Neural crest cell (in vitro differentiated cells): Measurements from ENCODE around the gene MYO5B. TPM values are rescaled to one million over a fixed set of nuclear protein-coding genes. Genes with fewer than 3 reads are reported as not detected.
A peak's percentile ranks its signal among the peaks of the same experiment; 100 is the strongest.

Source experiments
- DNase-seq: peaks from one replicate; pipeline ENCODE4 v3.0.0; 2021; ENCODE audit warnings: low read depth, mixed read lengths, low spot score
- H3K27ac Mint-ChIP-seq: one replicate; pipeline ENCODE4 v1.8.0; 2021; ENCODE audit warnings: mild to moderate bottlenecking, mixed read lengths; ENCODE audit not compliant: unreplicated experiment
- H3K27me3 Mint-ChIP-seq: 2 replicates; pipeline ENCODE4 v1.8.0; 2021; ENCODE audit warnings: low read depth, mild to moderate bottlenecking, mixed read lengths
- H3K36me3 Mint-ChIP-seq: 2 replicates; pipeline ENCODE4 v1.8.0; 2021; ENCODE audit warnings: low read depth, mild to moderate bottlenecking, mixed read lengths
- H3K4me1 Mint-ChIP-seq: 2 replicates; pipeline ENCODE4 v1.8.0; 2021; ENCODE audit warnings: mixed read lengths
- H3K4me3 Mint-ChIP-seq: one replicate; pipeline ENCODE4 v1.8.0; 2021; ENCODE audit warnings: mild to moderate bottlenecking, mixed read lengths
- H3K9me3 Mint-ChIP-seq: 2 replicates; pipeline ENCODE4 v1.8.0; 2021; ENCODE audit warnings: mixed read lengths
- total RNA-seq: library from RNA; stranded (reverse); gene quantifications from 2 replicates; pipeline ENCODE4 v1.2.1, GENCODE V29; 2021
- TF ChIP-seq, protein P1 (sequence below): fragments of 200-600 bp; sonication (generic); conservative IDR thresholded peaks from 2 replicates; pipeline ENCODE4 v1.5.0; 2021; ENCODE audit warnings: antibody characterized with exemption, mild to moderate bottlenecking

MYO5B gene
- total RNA-seq, 1 donor from 2014 or later: 0.40 TPM

DNA sequence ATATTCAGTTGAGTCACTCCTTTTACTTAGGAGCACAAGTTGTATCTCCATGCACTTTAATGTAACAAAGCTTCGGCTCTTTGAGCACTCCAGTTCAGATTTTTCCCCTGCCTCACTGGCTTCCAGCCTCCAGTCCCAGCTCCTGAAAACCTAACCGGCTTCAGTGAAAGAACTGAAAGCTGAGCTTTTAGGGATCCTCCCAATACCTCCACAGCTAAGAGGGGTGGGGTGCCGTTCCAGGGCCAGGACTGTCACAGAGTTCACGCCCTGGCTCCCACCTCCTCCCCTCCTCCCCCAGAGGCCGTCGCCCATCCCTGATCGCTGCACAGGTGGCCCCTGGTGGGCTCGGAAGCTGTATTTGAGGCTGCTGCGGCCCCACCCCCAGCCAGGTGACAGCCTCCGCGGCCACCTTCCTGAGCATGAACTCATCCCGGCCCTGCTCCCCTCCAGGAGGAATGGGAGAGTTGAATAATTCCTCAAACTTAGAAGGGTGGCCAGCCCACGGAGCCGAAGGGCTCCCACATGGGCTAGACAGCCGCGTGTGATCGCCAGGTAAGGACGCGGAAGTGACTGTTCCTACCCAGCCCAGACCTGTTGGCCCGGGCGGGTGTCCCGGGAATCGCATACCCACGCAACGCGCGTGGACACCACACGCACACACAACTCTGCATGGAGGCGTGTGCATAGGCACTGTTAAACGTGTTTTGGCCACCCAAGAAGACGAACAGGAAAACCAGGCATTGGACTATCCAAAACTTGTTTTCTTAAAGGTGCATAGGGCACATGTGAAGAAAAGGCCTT is 1.8 kb downstream of the MYO5B start:
- DNase-seq: no peak
- TF ChIP-seq, protein P1, sequence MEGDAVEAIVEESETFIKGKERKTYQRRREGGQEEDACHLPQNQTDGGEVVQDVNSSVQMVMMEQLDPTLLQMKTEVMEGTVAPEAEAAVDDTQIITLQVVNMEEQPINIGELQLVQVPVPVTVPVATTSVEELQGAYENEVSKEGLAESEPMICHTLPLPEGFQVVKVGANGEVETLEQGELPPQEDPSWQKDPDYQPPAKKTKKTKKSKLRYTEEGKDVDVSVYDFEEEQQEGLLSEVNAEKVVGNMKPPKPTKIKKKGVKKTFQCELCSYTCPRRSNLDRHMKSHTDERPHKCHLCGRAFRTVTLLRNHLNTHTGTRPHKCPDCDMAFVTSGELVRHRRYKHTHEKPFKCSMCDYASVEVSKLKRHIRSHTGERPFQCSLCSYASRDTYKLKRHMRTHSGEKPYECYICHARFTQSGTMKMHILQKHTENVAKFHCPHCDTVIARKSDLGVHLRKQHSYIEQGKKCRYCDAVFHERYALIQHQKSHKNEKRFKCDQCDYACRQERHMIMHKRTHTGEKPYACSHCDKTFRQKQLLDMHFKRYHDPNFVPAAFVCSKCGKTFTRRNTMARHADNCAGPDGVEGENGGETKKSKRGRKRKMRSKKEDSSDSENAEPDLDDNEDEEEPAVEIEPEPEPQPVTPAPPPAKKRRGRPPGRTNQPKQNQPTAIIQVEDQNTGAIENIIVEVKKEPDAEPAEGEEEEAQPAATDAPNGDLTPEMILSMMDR: no peak
- Mint-ChIP-seq H3K27ac (no peak overlapping the region), H3K9me3 (no peaks in the 10 kb centered on the region), H3K4me3 (peak overlapping the region; percentile 71), H3K4me1 (peaks cover 8% of the 10 kb centered on the region), H3K27me3 (peaks cover 93% of the 10 kb centered on the region), H3K36me3 (no peaks in the 10 kb centered on the region)

DNA sequence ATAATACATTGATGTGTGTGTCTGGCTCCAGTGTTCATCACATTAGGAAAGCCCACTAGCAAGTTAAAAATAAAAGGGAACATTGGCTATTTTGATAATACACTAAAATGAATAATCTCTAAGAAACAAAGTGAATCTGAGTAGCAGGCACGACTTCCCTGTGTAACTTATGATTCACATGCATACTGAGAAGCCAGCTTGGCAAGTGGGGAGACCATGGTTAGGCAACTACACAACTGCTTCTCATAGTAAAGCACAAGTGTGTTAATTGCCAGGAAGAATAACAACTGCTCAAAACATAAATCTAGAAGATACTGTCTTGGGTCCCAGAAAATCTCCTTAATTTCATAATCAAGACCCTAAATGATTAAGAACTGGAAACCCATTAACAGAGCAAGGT is 4.0 kb downstream of the MYO5B start:
- H3K4me3 Mint-ChIP-seq: no peak overlapping the region
- DNase-seq: no peak
- TF ChIP-seq, protein P1: no peak
- H3K27me3 Mint-ChIP-seq: peaks cover 91% of the 10 kb centered on the region
- no peak overlapping the region for H3K27ac Mint-ChIP-seq
- H3K36me3 Mint-ChIP-seq: no peaks in the 10 kb centered on the region
- H3K4me1 Mint-ChIP-seq: peaks cover 8% of the 10 kb centered on the region
- no peaks in the 10 kb centered on the region for H3K9me3 Mint-ChIP-seq

DNA sequence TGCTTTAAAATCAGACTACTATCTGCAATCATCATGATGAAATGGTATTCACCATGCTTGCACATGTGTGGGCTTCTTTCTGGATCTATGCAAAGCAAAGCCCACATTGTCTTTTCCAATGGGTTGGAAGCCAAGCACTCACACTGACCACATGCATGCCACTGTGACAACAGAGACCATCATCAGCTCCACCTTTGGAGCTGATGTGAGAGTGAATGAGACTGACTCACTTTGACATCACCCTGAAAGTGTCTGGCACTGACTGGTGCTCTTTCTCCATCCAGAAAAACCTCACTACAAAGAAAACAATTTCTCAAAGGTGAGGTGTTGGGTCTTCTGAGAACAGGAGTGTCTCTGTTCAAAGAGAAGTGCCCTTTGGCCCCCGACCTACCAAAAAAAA is 4.7 kb downstream of the MYO5B start:
- H3K9me3 Mint-ChIP-seq: no peaks in the 10 kb centered on the region
- peaks cover 4% of the 10 kb centered on the region for H3K4me1 Mint-ChIP-seq
- no peaks in the 10 kb centered on the region for H3K36me3 Mint-ChIP-seq
- TF ChIP-seq, protein P1: no peak
- no peak overlapping the region for H3K27ac Mint-ChIP-seq
- peaks cover 88% of the 10 kb centered on the region for H3K27me3 Mint-ChIP-seq
- no peak overlapping the region for H3K4me3 Mint-ChIP-seq
- no peak for DNase-seq

- no peaks in the 10 kb centered on the region for H3K9me3 Mint-ChIP-seq
- H3K4me1 Mint-ChIP-seq: peaks cover 4% of the 10 kb centered on the region
- H3K27ac Mint-ChIP-seq: no peak overlapping the region
- H3K4me3 Mint-ChIP-seq: no peak overlapping the region
- DNase-seq: no peak
- TF ChIP-seq, protein P1: no peak
- no peaks in the 10 kb centered on the region for H3K36me3 Mint-ChIP-seq
- peaks cover 88% of the 10 kb centered on the region for H3K27me3 Mint-ChIP-seq
Measured at GRCh38 chr18:50189160-50189559, 5.8 kb downstream of the MYO5B start.

GRCh38 chr18:50188652-50189051 is 6.3 kb downstream of the MYO5B start:
- peaks cover 88% of the 10 kb centered on the region for H3K27me3 Mint-ChIP-seq
- TF ChIP-seq, protein P1: no peak

More at GRCh38 chr18:50188652-50189051, 6.3 kb downstream of the MYO5B start:
- no peak overlapping the region for H3K27ac Mint-ChIP-seq
- H3K9me3 Mint-ChIP-seq: no peaks in the 10 kb centered on the region
- H3K36me3 Mint-ChIP-seq: no peaks in the 10 kb centered on the region
- no peaks in the 10 kb centered on the region for H3K4me1 Mint-ChIP-seq
- no peak for DNase-seq
- no peak overlapping the region for H3K4me3 Mint-ChIP-seq
